GM12872 (cell line): ENCODE results near the gene DAB2IP.

Source experiments
- TF ChIP-seq, protein P1 (sequence below): IDR thresholded peaks from 3 replicates; pipeline ENCODE4 v1.5.1; 2011; ENCODE audit warnings: low read depth, mild to moderate bottlenecking, low read length, moderate library complexity; ENCODE audit not compliant: insufficient read depth

DAB2IP gene

GRCh38 chr9:121778252-121779225 lies 127.1 kb downstream of the DAB2IP start:
- TF ChIP-seq, protein P1, sequence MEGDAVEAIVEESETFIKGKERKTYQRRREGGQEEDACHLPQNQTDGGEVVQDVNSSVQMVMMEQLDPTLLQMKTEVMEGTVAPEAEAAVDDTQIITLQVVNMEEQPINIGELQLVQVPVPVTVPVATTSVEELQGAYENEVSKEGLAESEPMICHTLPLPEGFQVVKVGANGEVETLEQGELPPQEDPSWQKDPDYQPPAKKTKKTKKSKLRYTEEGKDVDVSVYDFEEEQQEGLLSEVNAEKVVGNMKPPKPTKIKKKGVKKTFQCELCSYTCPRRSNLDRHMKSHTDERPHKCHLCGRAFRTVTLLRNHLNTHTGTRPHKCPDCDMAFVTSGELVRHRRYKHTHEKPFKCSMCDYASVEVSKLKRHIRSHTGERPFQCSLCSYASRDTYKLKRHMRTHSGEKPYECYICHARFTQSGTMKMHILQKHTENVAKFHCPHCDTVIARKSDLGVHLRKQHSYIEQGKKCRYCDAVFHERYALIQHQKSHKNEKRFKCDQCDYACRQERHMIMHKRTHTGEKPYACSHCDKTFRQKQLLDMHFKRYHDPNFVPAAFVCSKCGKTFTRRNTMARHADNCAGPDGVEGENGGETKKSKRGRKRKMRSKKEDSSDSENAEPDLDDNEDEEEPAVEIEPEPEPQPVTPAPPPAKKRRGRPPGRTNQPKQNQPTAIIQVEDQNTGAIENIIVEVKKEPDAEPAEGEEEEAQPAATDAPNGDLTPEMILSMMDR: no peak

DNA sequence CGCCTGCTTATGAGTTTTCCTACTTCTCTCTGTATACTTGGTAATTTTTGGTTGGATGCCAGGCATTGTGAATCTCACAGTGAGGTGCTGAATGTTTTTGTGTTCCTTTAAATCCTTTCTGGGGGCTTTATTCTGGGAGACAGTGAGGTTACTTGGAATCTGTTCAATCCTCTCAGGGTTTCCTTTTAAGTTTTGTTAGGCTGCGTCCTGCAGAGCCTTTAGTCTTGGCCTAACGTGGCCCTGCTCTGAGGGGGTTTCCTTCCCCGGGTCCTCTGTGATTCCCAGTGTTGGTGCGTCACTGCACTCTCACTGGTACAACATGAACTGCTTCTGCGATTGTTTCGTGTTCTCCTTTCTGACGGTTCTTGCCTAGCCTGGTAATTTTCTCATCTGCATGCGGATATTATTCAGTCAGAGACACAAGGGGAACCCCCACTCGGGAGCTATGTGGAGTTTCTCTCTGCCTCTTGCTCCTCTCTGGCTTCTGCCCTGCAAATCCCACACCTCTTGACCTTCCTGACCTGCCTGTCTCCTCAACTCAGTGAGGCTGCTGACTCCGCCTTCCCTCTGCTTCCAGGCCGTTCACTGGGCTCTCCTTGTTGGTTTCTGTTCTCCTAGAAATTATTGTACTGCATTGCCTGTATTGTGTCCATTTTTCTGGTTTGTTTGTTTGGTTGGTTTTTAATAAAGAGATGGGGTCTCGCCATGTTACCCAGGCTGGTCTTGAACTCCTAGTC lies 128.1 kb downstream of the DAB2IP start:
- TF ChIP-seq, protein P1: no peak

GRCh38 chr9:121780177-121781040 lies 129.0 kb downstream of the DAB2IP start:
- TF ChIP-seq, protein P1: no peak

GRCh38 chr9:121781145-121781548 lies 129.7 kb downstream of the DAB2IP start:
- TF ChIP-seq, protein P1: no peak

DNA sequence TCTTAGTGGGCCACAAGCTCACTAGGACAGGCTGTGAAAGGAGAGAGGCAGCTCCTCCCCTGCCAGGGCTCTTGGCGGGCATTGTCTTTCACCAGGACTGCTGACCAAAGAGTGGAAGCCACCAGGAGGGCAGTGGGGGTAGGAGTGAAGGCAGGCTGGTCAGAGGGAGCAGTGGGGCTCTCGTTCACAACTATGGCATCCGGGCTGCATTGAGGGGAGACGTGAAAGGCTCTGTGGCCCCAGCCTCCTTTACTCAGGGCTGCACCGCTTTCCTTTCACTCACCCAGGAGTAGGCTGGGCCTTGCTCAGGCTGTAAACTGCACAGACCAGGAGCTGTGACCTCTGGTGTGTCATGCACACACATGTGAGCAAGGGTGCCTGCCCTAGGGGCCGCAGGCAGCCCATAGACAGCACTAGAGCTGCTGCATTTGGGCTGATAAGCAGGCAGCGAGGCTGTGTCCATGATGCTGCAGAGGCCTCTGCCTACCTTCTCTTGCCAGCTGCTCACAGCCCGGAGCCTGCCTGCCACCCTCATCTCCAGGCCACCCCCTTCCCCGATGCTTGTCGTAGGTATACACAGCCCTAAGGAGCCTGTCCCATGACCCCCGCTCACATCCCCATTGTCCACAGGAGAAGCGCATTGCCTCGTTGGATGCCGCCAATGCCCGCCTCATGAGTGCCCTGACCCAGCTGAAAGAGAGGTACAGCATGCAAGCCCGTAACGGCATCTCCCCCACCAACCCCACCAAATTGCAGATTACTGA lies 130.4 kb downstream of the DAB2IP start:
- TF ChIP-seq, protein P1: no peak

DNA sequence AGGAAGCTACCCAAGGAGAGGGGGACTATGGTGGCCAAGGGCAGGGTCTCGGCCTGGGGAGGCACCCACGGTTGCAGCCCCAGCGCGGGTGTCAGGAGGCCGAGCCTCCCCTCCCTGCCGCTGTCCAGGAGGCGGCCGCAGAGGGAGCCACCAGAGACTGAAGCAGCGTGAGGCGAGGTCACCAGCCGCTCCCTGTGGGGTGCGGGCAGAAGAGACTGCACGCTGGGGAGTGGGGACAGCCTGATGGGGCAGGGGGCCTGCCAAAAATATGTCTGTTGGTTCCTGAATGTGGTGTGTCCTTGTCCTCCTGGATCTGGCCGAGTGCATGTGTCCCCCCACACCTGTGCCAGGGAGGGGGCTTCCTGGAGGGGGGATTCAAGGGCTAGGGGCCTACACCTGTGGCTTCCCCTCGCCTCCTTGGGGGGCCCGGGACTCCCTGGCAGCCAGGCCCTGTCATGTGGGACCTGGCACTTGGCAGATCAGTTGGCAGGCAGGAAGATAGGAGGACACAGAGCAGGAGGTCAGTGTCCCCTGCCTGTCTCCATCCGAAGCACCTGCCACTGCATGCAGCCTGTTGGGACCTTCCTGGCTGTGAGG lies 131.2 kb downstream of the DAB2IP start:
- TF ChIP-seq, protein P1: no peak
